ENCODE measurements around the gene TIMM44. TPM values are rescaled to one million over a fixed set of nuclear protein-coding genes. Genes with fewer than 3 reads are reported as not detected.

TIMM44 gene
- total RNA-seq, 1 experiment from 2014 or later, result 72.8 TPM

DNA sequence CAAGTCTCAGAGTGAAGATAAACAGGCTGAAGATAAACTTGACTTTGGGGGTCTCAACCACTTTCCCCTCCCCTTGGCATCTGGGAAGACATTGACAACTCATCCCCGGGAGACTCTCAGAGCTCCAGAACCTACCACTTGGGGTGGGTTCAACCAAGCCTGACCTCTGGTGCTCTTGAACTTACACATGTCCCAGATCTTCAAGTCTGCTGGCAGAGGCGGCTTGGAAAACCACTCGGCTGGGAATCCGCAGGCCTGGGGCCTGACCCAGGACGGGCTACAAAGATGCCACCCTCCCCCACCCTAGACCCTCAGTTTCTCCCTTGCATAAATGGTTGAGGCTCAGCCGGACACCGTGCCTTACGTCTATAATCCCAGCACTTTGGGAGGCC lies 54.6 kb downstream of the TIMM44 start:
- TF ChIP-seq, protein P1, sequence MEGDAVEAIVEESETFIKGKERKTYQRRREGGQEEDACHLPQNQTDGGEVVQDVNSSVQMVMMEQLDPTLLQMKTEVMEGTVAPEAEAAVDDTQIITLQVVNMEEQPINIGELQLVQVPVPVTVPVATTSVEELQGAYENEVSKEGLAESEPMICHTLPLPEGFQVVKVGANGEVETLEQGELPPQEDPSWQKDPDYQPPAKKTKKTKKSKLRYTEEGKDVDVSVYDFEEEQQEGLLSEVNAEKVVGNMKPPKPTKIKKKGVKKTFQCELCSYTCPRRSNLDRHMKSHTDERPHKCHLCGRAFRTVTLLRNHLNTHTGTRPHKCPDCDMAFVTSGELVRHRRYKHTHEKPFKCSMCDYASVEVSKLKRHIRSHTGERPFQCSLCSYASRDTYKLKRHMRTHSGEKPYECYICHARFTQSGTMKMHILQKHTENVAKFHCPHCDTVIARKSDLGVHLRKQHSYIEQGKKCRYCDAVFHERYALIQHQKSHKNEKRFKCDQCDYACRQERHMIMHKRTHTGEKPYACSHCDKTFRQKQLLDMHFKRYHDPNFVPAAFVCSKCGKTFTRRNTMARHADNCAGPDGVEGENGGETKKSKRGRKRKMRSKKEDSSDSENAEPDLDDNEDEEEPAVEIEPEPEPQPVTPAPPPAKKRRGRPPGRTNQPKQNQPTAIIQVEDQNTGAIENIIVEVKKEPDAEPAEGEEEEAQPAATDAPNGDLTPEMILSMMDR (conservative IDR thresholded peaks at IDR 0.05), result no peak
- no peak for TF ChIP-seq EZH2 (IDR thresholded peaks at IDR 0.05; ENCODE audit: low read depth)
- BruUV-seq (replicated peaks), result no TSS peak
- H3K4me1 ChIP-seq (replicated peaks; ENCODE audit: insufficient read depth), result peaks cover 31% of the 10 kb centered on the region
- peak overlapping the region; percentile 88 for H2AFZ ChIP-seq
- peaks cover 53% of the 10 kb centered on the region for H3K79me2 ChIP-seq (ENCODE audit: low read depth)
- no peaks in the 10 kb centered on the region for H3K9me2 ChIP-seq (ENCODE audit: insufficient read depth)
- H3K9me3 ChIP-seq (ENCODE audit: insufficient read depth, low read depth), result no peaks in the 10 kb centered on the region
- H3K27me3 ChIP-seq (ENCODE audit: insufficient read depth, low read depth), result no peaks in the 10 kb centered on the region
- CTCF ChIA-PET, result interaction anchor here (0.6 kb wide), 1 partner anchor 14 kb away, joined by 10 read pairs; no protein-coding TSS in a partner anchor
- POLR2A ChIA-PET (ENCODE audit: unreplicated experiment), result interaction anchor here (0.6 kb wide), 1 partner anchor 32 kb away, joined by 6 read pairs; no protein-coding TSS in a partner anchor
- H3F3A ChIP-seq (ENCODE audit: insufficient read depth, low read depth), result peaks cover 25% of the 10 kb centered on the region
- peak overlapping the region; percentile 82 for H3K4me2 ChIP-seq
- no peak overlapping the region for H3K27ac ChIP-seq
- DNase-seq, result no peak
- intact Hi-C loops (cut with micrococcal nuclease; ENCODE audit: unreplicated experiment), result loop anchor here (2.0 kb wide), 1 partner anchor 20 kb away; no protein-coding TSS in a partner anchor
- H4K20me1 ChIP-seq (ENCODE audit: insufficient read depth), result no peaks in the 10 kb centered on the region
- H3K36me3 ChIP-seq (ENCODE audit: low read depth), result no peaks in the 10 kb centered on the region
- H3K4me3 ChIP-seq, result peak overlapping the region; percentile 87

DNA sequence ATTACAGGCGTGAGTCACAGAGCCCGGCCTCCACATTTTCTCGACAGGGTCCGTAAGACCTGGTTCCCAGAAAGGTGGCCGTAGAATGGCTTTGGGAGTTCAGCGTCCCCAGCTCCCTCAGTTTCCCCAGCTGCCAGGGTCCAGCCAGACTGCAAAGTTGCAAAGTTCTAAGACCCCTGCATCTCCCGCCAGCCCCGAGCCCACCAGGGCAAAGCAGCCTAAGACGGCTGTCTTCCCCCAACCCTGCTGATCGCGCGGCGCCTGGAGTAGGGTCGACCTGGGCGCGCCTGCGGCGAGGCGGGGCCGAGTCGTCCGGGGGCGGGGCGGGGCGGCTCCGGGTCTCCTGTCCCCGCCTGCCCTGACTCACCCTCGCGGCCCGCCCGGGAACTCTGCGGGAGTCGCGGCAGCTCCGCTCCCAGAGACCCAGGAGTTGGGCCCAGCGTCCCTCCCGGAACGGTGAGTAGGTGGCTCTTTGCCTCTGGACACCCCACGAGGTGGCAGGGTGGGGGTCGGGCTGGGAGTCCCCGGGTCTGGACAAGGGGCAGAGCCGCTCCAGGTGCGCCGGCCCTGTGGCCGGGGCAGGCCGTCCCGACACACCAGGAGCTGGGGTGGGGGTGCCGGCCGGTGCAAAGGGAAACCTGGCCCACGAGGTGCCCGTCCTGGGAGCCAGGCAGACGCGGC lies 55.2 kb downstream of the TIMM44 start, which contains the start of gene LRRC8E:
LRRC8E (plus strand) TSS at position 366 of the 681 bp plus-strand sequence. CDS start 7,094 bp downstream, outside the sequence.
- intact Hi-C loops (cut with micrococcal nuclease; ENCODE audit: unreplicated experiment), result loop anchor here (2.0 kb wide), 1 partner anchor 19 kb away; no protein-coding TSS in a partner anchor

More for the DNA sequence above, 55.2 kb downstream of the TIMM44 start, which contains the start of gene LRRC8E:
- Histone ChIP-seq H3K9me2 (ENCODE audit: insufficient read depth) (no peaks in the 10 kb centered on the region), H3K27me3 (ENCODE audit: insufficient read depth, low read depth) (no peaks in the 10 kb centered on the region), H3K4me3 (peak within 1 kb of the TSS; percentile 87), H2AFZ (peak within 1 kb of the TSS; percentile 88), H3K4me2 (peak within 1 kb of the TSS; percentile 82), H3K9me3 (ENCODE audit: insufficient read depth, low read depth) (no peaks in the 10 kb centered on the region), H4K20me1 (ENCODE audit: insufficient read depth) (no peaks in the 10 kb centered on the region), H3F3A (ENCODE audit: insufficient read depth, low read depth) (peaks cover 26% of the 10 kb centered on the region; the same call in 1 of the 2 replicates), H3K36me3 (ENCODE audit: low read depth) (no peaks in the 10 kb centered on the region), H3K27ac (0 out of 2 replicates have a peak within 1 kb of the TSS, but pooled peaks have one; percentile 5), H3K4me1 (replicated peaks; ENCODE audit: insufficient read depth) (peaks cover 26% of the 10 kb centered on the region), H3K79me2 (ENCODE audit: low read depth) (peaks cover 47% of the 10 kb centered on the region)
- BruUV-seq (replicated peaks), result no TSS peak
- CTCF ChIA-PET, result interaction anchor here (0.8 kb wide), 1 partner anchor 56 kb away, joined by 4 read pairs; the partner anchor contains the start of gene TIMM44
- POLR2A ChIA-PET (ENCODE audit: unreplicated experiment), result no interaction called here
- DNase-seq, result peak; percentile 61 to 86
- no peak for TF ChIP-seq EZH2 (IDR thresholded peaks at IDR 0.05; ENCODE audit: low read depth)
- TF ChIP-seq, protein P1 (conservative IDR thresholded peaks at IDR 0.05), result no peak
